ENCODE measurements around the gene PRDX4.
"Not testable (repeated sequence)": the region's sequence is repeated elsewhere in the genome, so short reads cannot be mapped to it uniquely, and the experiment has no call there.

The PRDX4 gene

GRCh38 chrX:23667239-23668177, at the start of gene PRDX4:
Gene PRDX4, plus strand, starts transcription at chrX:23667493. Its CDS starts 78 bp downstream, at chrX:23667571.
- DNase-seq: peak; percentile 68 to 70

- DNase-seq: no peak
These were observed 45.5 kb upstream of the PRDX4 start for GRCh38 chrX:23621621-23622265.

GRCh38 chrX:23623797-23624196, 43.5 kb upstream of the PRDX4 start:
- DNase-seq: no peak

GRCh38 chrX:23626651-23627050, 40.6 kb upstream of the PRDX4 start:
- DNase-seq: no peak

GRCh38 chrX:23628131-23628530, 39.2 kb upstream of the PRDX4 start:
- no peak for DNase-seq

GRCh38 chrX:23631136-23631535, 36.2 kb upstream of the PRDX4 start:
- DNase-seq: no peak

- DNase-seq: no peak
These were observed 33.3 kb upstream of the PRDX4 start for GRCh38 chrX:23633834-23634580.

GRCh38 chrX:23637187-23637586, 30.1 kb upstream of the PRDX4 start:
- DNase-seq: peak in 1 of 2 donors; percentile 61

GRCh38 chrX:23643020-23643419, 24.3 kb upstream of the PRDX4 start:
- DNase-seq: no peak

- DNase-seq: no peak
These were observed 22.5 kb upstream of the PRDX4 start for GRCh38 chrX:23644744-23645143.

- DNase-seq: no peak
These were observed 11.2 kb upstream of the PRDX4 start for GRCh38 chrX:23656091-23656490.

- DNase-seq: no peak
These were observed 10.6 kb upstream of the PRDX4 start for GRCh38 chrX:23656684-23657083.

- DNase-seq: no peak
These were observed 8.0 kb upstream of the PRDX4 start for GRCh38 chrX:23659339-23659738.

- not testable (repeated sequence) for DNase-seq
These were observed 7.1 kb upstream of the PRDX4 start for GRCh38 chrX:23660083-23660765.

GRCh38 chrX:23660766-23661132, 6.5 kb upstream of the PRDX4 start:
- no peak for DNase-seq

- no peak for DNase-seq
These were observed 5.6 kb upstream of the PRDX4 start for GRCh38 chrX:23661671-23662070.

GRCh38 chrX:23662187-23662586, 5.1 kb upstream of the PRDX4 start:
- DNase-seq: no peak

GRCh38 chrX:23662853-23663252, 4.4 kb upstream of the PRDX4 start:
- no peak for DNase-seq

GRCh38 chrX:23664496-23664895, 2.8 kb upstream of the PRDX4 start:
- no peak for DNase-seq

GRCh38 chrX:23666282-23666681, 1.0 kb upstream of the PRDX4 start:
- no peak for DNase-seq

GRCh38 chrX:23668335-23668734, 1.0 kb downstream of the PRDX4 start:
- DNase-seq: no peak

- DNase-seq: no peak
These were observed 3.2 kb downstream of the PRDX4 start for GRCh38 chrX:23670528-23670927.

- no peak for DNase-seq
These were observed 5.8 kb downstream of the PRDX4 start for GRCh38 chrX:23673108-23673507.

Measured in stimulated activated CD4-positive, alpha-beta T cell treated with anti-CD3 and anti-CD28 coated beads, Interleukin-2, amount 100 ng/mL, for 48 hours (primary cell).